Camera-type eye (tissue), 1 donor: ENCODE data around the gene MTMR12. TPM values are rescaled to one million over a fixed set of nuclear protein-coding genes. Genes with fewer than 3 reads are reported as not detected.

Experiments
- total RNA-seq: library from RNA; depleted of rRNA; stranded (reverse); fragments of >200 nt; gene quantifications from one replicate; pipeline ENCODE4 v1.2.3, GENCODE V29; 2014

The MTMR12 gene, protein sequence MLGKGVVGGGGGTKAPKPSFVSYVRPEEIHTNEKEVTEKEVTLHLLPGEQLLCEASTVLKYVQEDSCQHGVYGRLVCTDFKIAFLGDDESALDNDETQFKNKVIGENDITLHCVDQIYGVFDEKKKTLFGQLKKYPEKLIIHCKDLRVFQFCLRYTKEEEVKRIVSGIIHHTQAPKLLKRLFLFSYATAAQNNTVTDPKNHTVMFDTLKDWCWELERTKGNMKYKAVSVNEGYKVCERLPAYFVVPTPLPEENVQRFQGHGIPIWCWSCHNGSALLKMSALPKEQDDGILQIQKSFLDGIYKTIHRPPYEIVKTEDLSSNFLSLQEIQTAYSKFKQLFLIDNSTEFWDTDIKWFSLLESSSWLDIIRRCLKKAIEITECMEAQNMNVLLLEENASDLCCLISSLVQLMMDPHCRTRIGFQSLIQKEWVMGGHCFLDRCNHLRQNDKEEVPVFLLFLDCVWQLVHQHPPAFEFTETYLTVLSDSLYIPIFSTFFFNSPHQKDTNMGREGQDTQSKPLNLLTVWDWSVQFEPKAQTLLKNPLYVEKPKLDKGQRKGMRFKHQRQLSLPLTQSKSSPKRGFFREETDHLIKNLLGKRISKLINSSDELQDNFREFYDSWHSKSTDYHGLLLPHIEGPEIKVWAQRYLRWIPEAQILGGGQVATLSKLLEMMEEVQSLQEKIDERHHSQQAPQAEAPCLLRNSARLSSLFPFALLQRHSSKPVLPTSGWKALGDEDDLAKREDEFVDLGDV
- 35.6 TPM for total RNA-seq

DNA sequence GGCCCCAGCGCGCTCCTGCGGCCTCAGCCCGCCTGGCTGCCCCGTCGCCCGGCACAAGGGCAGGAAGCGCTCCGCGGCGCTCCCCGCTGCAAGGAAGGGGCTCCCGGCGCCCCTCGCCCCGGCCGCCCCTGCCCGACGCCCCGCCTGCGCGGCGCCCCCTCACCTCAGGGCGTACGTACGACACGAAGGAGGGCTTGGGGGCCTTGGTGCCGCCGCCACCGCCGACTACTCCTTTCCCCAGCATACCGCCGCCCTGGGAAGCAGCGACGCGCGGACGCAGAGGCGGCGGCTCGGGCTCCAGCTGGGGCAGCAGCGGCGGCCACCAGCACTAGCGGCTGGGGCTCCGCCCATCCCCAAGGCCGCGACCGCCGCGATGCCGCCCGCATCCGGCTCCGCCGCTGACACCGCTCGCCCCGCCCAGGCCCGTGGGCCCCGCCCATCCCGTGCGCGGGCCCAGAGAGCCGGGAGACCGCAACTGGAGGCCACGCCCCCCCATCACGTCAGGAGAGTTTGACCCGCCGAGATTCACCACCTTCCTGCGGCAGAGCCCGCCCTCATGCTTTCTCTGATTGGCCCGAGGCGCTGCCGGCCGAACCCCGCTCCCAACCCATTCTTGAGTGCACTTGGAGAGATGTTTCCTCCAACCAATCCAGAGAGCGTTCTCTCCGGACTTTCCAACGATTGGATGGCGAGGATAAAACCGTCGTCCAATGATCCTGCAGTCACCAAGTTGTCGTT is at the start of gene MTMR12:
Gene MTMR12 (minus strand): TSS at position 345 of the 738 bp plus-strand sequence. CDS start 101 bp downstream, at position 244.

Other genes with a start within 250 kb of the MTMR12 start
- 62.5 TPM for gene GOLPH3, start 138.6 kb downstream of the MTMR12 start, total RNA-seq
- 121 TPM for gene ZFR, start 131.8 kb upstream of the MTMR12 start, total RNA-seq